ENCODE measurements around the gene CCDC92B.

CCDC92B gene

DNA sequence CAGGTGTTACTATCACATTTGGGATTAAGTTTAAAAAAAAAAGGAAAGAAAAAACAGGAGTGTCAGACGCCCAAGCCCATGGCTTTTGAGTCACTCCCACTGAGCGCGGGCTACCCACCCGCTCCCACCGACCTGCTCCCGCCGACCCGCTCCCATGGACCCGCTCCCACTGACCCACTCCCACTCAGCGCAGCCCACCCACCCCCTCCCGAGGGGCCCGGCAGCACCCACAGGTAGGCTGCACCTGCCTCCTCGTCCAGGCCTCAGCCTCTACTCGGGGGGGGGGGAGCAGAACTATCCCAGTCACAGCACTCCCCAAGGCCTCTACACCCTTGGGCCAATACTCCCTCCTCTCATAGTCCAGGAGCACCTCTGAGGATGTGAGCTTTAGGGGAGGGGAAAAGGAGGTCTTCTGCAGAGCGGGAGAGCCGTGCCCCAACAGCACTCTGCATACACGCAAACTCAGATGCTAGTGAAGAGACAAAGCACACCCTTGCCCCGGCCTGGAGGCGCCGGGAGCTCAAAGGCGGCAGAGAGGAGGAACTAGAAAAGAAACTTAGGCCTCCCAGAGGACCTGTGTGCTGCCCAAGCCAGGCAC, 40.8 kb downstream of the CCDC92B start:
- Histone ChIP-seq H3K4me1 (peaks cover 20% of the 10 kb centered on the region), H3K4me3 (peak overlapping the region; percentile 52; the same call in 1 of the 2 replicates)
- no peak for DNase-seq (ENCODE audit: low spot score in 2 of 2)

DNA sequence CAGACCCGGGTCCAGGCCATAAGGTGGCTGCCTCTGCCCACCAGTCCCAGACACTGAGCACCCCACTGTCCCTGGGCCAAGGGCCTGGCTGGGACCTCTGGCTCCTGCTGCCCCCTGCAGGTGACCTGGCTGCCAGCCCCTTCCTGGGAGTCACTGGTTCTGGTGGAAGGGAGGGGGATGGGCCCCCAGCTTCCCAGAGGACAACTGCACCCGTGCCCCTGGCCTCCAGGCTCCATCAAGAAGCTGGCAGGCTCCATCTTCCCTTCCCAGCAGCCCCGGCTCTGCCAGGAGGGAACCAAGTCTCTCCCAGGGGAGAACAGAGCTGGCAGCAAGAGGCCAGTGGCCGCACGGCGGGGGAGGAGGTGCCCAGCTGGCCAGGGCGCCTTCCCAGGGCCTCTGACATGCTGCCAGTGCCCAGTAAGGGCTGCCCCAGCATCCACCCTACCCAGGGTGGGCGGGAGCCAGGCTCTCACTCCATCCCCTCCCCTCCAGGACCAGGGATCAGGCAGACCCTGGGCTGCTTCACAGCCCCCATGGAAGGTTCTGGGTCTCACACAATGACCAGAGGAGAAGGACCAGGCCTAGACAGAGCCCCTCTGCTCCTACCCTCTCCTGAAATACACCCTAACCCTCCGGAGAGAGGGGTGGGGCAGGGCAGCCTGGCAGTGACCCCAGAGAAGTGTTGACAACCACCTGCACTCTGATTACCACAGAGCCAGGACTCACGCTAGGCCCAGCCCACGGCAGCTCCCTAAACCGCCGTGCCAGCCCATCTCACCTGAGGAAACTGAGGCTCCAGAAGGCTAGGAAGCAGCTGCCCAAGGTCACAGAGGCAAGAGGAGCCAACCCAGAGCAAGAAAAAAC, 41.5 kb downstream of the CCDC92B start:
- H3K36me3 ChIP-seq (replicated peaks): peaks cover 40% of the 10 kb centered on the region
- H3K4me1 ChIP-seq: peaks cover 20% of the 10 kb centered on the region
- H3K9me3 ChIP-seq: no peaks in the 10 kb centered on the region
- peak in 1 of 2 experiments; percentile 74 for DNase-seq (ENCODE audit: low spot score in 2 of 2)
- in situ Hi-C loops (cut with MboI; ENCODE audit: low sequenced_read_pairs): no loop called here
- no peaks in the 10 kb centered on the region for H3K27me3 ChIP-seq (ENCODE audit: low read depth)
- H3K4me3 ChIP-seq: no peak overlapping the region

More for the DNA sequence above, 40.8 kb downstream of the CCDC92B start:
- peaks cover 33% of the 10 kb centered on the region for H3K36me3 ChIP-seq (replicated peaks)
- no peaks in the 10 kb centered on the region for H3K27me3 ChIP-seq (ENCODE audit: low read depth)
- in situ Hi-C loops (cut with MboI; ENCODE audit: low sequenced_read_pairs): no loop called here
- H3K9me3 ChIP-seq: no peaks in the 10 kb centered on the region

DNA sequence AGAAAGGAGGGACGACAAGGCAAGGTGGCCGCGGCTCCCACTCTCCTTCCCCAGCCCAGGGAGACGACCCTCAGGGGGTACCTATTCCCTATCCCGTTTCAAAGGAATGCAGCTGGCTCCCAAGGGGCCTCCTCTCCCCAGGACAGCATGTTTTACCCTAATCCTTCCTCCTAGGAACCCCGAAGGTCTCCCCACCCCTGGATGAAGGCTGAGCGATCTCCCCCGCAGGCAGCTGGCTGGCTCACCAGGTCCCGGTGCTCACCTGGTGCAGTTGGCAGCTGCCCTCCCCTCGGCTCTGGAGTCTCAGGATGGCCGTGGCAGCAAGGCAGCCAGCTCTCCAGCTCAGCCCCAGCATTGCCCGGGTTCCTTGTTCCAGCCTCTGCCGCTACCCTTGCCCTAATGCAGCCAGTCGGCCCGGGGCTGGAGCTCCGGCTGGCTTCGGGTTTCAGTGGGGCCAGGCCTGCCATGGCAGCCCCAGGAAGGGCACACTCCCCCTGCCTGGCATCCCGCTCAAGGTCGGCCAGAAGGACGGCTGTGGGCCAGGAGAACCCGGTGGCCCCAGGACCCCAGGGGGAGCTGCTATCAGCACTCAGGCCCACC, 42.4 kb downstream of the CCDC92B start:
- Histone ChIP-seq H3K4me3 (no peak overlapping the region), H3K9me3 (no peaks in the 10 kb centered on the region), H3K36me3 (replicated peaks) (peaks cover 49% of the 10 kb centered on the region), H3K27me3 (ENCODE audit: low read depth) (no peaks in the 10 kb centered on the region), H3K4me1 (peaks cover 13% of the 10 kb centered on the region)
- no peak for DNase-seq (ENCODE audit: low spot score in 2 of 2)
- in situ Hi-C loops (cut with MboI; ENCODE audit: low sequenced_read_pairs): no loop called here

GRCh38 chr17:2705888-2706795, 43.3 kb downstream of the CCDC92B start:
- in situ Hi-C loops (cut with MboI; ENCODE audit: low sequenced_read_pairs): no loop called here
- peaks cover 58% of the 10 kb centered on the region for H3K36me3 ChIP-seq (replicated peaks)
- peaks cover 12% of the 10 kb centered on the region for H3K4me1 ChIP-seq
- no peak for DNase-seq (ENCODE audit: low spot score in 2 of 2)
- H3K27me3 ChIP-seq (ENCODE audit: low read depth): no peaks in the 10 kb centered on the region
- no peaks in the 10 kb centered on the region for H3K9me3 ChIP-seq
- H3K4me3 ChIP-seq: no peak overlapping the region

GRCh38 chr17:2705263-2705662, 44.2 kb downstream of the CCDC92B start:
- in situ Hi-C loops (cut with MboI; ENCODE audit: low sequenced_read_pairs): no loop called here

GRCh38 chr17:2704890-2705248, 44.6 kb downstream of the CCDC92B start:
- no peak for DNase-seq (ENCODE audit: low spot score in 2 of 2)
- H3K4me1 ChIP-seq: peaks cover 6% of the 10 kb centered on the region
- in situ Hi-C loops (cut with MboI; ENCODE audit: low sequenced_read_pairs): no loop called here

More at GRCh38 chr17:2705263-2705662, 44.2 kb downstream of the CCDC92B start:
- H3K4me3 ChIP-seq: no peak overlapping the region
- H3K36me3 ChIP-seq (replicated peaks): peaks cover 67% of the 10 kb centered on the region
- peaks cover 10% of the 10 kb centered on the region for H3K4me1 ChIP-seq
- no peak for DNase-seq (ENCODE audit: low spot score in 2 of 2)
- H3K27me3 ChIP-seq (ENCODE audit: low read depth): no peaks in the 10 kb centered on the region
- H3K9me3 ChIP-seq: no peaks in the 10 kb centered on the region

GRCh38 chr17:2704031-2704889, 45.2 kb downstream of the CCDC92B start:
- Histone ChIP-seq H3K9me3 (no peaks in the 10 kb centered on the region), H3K4me3 (no peak overlapping the region), H3K27me3 (ENCODE audit: low read depth) (no peaks in the 10 kb centered on the region), H3K36me3 (replicated peaks) (peaks cover 77% of the 10 kb centered on the region), H3K4me1 (peaks cover 1% of the 10 kb centered on the region)
- in situ Hi-C loops (cut with MboI; ENCODE audit: low sequenced_read_pairs): no loop called here
- no peak for DNase-seq (ENCODE audit: low spot score in 2 of 2)

More at GRCh38 chr17:2704890-2705248, 44.6 kb downstream of the CCDC92B start:
- H3K36me3 ChIP-seq (replicated peaks): peaks cover 71% of the 10 kb centered on the region
- no peaks in the 10 kb centered on the region for H3K9me3 ChIP-seq
- no peak overlapping the region for H3K4me3 ChIP-seq
- no peaks in the 10 kb centered on the region for H3K27me3 ChIP-seq (ENCODE audit: low read depth)

- no peak overlapping the region for H3K4me3 ChIP-seq
- no peaks in the 10 kb centered on the region for H3K27me3 ChIP-seq (ENCODE audit: low read depth)
- H3K4me1 ChIP-seq: no peaks in the 10 kb centered on the region; the same call in 1 of the 2 replicates
- no peaks in the 10 kb centered on the region for H3K9me3 ChIP-seq
- no peak for DNase-seq (ENCODE audit: low spot score in 2 of 2)
- H3K36me3 ChIP-seq (replicated peaks): peaks cover 83% of the 10 kb centered on the region
- in situ Hi-C loops (cut with MboI; ENCODE audit: low sequenced_read_pairs): no loop called here
These were observed 45.8 kb downstream of the CCDC92B start for GRCh38 chr17:2703606-2704005.

- no peak overlapping the region for H3K4me3 ChIP-seq
- H3K27me3 ChIP-seq (ENCODE audit: low read depth): no peaks in the 10 kb centered on the region
- no peaks in the 10 kb centered on the region; the same call in 1 of the 2 replicates for H3K4me1 ChIP-seq
- DNase-seq (ENCODE audit: low spot score in 2 of 2): no peak
- in situ Hi-C loops (cut with MboI; ENCODE audit: low sequenced_read_pairs): no loop called here
- H3K9me3 ChIP-seq: no peaks in the 10 kb centered on the region
- H3K36me3 ChIP-seq (replicated peaks): peaks cover 87% of the 10 kb centered on the region
These were observed 46.3 kb downstream of the CCDC92B start for GRCh38 chr17:2703181-2703580.

GRCh38 chr17:2701996-2702741, 47.3 kb downstream of the CCDC92B start:
- peaks cover 90% of the 10 kb centered on the region for H3K36me3 ChIP-seq (replicated peaks)
- in situ Hi-C loops (cut with MboI; ENCODE audit: low sequenced_read_pairs): no loop called here
- no peaks in the 10 kb centered on the region for H3K27me3 ChIP-seq (ENCODE audit: low read depth)

GRCh38 chr17:2701161-2701995, 48.1 kb downstream of the CCDC92B start:
- no peak overlapping the region for H3K4me3 ChIP-seq
- no peak for DNase-seq (ENCODE audit: low spot score in 2 of 2)
- H3K36me3 ChIP-seq (replicated peaks): peaks cover 90% of the 10 kb centered on the region
- no peaks in the 10 kb centered on the region for H3K4me1 ChIP-seq
- H3K9me3 ChIP-seq: no peaks in the 10 kb centered on the region
- H3K27me3 ChIP-seq (ENCODE audit: low read depth): no peaks in the 10 kb centered on the region
- in situ Hi-C loops (cut with MboI; ENCODE audit: low sequenced_read_pairs): no loop called here

More at GRCh38 chr17:2701996-2702741, 47.3 kb downstream of the CCDC92B start:
- Histone ChIP-seq H3K9me3 (no peaks in the 10 kb centered on the region), H3K4me1 (no peaks in the 10 kb centered on the region), H3K4me3 (no peak overlapping the region)
- no peak for DNase-seq (ENCODE audit: low spot score in 2 of 2)
